Right renal cortex interstitium (tissue), 3 donors: ENCODE results near the gene DHRS7B. TPM values are rescaled to one million over a fixed set of nuclear protein-coding genes. Genes with fewer than 3 reads are reported as not detected.
"Not testable (repeated sequence)": the region's sequence is repeated elsewhere in the genome, so short reads cannot be mapped to it uniquely, and the experiment has no call there.

Source experiments
- DNase-seq, 3 donors: peaks; one replicate each; pipeline ENCODE4 v3.0.0-alpha.2; 2013; ENCODE audit warnings: low read depth in 3 of 3, low spot score in 2 of 3
- polyA plus RNA-seq, 3 donors: library from polyadenylated mRNA; unstranded; fragments of 120-200 nt; gene quantifications; one replicate each; pipeline ENCODE4 v1.2.1, GENCODE V29; 2013; ENCODE audit not compliant: insufficient read length in 3 of 3

Gene DHRS7B
- polyA plus RNA-seq, 3 donors = 37.3 to 45.3 (median 42.4) TPM

GRCh38 chr17:21201874-21202273, 75.1 kb downstream of the DHRS7B start:
- DNase-seq = no peak

- DNase-seq = no peak
These were observed 75.7 kb downstream of the DHRS7B start for GRCh38 chr17:21202512-21202911.

- DNase-seq = no peak
These were observed 78.2 kb downstream of the DHRS7B start for GRCh38 chr17:21204935-21205334.

DNA sequence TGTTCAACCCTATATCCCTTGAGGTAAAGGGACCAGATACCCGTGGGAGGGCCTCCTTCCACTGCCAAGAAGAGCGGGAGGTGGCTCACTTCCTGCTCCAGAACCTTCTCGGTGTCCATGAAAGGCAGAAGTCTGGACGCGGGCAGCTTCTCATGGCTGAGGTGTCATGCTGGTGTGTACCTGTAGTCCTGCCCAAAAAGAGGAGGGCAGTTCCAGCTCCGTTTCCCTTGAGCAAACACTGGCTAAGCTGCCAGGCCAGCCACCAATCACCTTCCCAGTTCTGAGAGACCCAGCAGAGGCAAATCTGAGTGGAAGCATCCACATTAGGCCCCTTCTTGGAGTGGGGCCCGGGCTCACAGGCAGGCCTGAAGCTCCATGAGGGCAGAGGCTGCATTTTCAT, 81.6 kb downstream of the DHRS7B start:
- DNase-seq = no peak

GRCh38 chr17:21209511-21210175, 82.9 kb downstream of the DHRS7B start:
- no peak for DNase-seq

- no peak for DNase-seq
These were observed 83.8 kb downstream of the DHRS7B start for GRCh38 chr17:21210411-21211076.

DNA sequence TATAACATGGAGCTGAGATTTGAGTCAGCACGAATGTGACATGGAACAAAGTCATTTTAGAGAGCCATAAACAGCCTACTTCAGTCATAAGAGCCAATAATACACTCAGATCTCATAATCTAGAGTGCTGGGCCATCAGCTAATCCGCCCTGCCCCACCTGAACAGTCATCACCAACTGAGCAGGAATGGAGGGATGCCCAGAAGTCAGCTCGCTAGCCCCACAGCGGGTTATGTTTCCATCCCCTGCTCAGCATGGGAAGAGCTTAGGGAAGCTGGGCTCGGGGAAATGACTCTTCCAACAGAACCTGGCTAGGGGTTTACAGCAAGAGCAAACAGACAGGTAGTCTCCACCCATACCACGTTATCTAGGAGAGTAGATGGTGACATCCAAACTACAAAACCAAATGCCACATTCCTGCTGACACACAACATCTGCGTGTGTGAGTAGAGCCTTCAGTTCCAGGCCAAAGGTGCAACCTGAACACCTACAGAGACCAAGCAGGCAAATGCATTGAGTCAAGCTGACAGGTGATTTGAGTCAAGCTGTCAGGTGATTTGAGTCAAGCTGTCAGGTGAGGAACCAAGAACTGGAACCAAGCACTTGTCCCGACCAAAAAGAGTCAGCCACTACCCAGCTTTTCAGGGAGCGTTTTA, 85.2 kb downstream of the DHRS7B start:
- no peak for DNase-seq

DNA sequence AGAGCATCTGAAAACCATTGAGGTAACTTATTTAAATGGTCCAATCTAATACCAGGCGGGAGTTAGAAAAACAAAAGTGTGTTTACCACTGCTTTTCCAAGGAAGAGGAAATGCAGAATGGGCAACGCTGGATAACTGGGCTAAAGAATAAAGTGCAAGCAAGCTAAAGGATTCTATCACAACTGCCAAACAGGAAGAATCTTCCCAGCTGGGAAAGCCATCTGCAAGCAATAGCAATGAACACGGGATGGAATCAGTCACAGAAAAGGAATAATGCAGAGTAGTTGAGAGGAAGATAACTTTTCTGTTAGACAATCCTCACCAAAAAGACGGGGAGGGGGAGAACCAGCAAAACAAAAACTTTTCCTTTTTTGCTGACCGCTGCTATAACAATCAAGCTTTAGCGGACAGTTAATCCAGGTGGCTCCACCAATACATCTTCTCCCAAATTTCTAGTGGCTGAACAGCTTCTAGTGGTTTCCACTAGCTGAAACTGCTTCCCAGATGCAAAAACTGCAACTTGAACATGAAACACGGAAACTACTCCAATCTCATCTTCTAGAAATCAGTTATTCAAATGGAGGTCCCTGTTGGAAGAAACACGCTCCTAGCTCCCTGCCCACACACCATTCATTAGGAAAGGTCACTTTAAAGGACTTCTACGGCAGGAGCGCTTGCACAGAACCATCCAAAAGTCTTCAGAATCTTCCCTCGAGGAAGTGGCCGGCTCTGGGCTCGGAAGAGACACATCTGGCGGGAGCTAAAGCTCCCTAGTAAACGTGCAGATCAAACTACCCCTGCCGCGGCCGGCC, 86.3 kb downstream of the DHRS7B start:
- no peak for DNase-seq

GRCh38 chr17:21213638-21214014, 86.9 kb downstream of the DHRS7B start:
- DNase-seq = no peak

GRCh38 chr17:21214015-21214776, 87.4 kb downstream of the DHRS7B start, which contains the start of gene TMEM11:
Gene TMEM11 (minus strand): TSS chr17:21214161. CDS start chr17:21214152, 9 bp downstream.
- peak; percentile 82 to 87 (median 87) for DNase-seq

DNA sequence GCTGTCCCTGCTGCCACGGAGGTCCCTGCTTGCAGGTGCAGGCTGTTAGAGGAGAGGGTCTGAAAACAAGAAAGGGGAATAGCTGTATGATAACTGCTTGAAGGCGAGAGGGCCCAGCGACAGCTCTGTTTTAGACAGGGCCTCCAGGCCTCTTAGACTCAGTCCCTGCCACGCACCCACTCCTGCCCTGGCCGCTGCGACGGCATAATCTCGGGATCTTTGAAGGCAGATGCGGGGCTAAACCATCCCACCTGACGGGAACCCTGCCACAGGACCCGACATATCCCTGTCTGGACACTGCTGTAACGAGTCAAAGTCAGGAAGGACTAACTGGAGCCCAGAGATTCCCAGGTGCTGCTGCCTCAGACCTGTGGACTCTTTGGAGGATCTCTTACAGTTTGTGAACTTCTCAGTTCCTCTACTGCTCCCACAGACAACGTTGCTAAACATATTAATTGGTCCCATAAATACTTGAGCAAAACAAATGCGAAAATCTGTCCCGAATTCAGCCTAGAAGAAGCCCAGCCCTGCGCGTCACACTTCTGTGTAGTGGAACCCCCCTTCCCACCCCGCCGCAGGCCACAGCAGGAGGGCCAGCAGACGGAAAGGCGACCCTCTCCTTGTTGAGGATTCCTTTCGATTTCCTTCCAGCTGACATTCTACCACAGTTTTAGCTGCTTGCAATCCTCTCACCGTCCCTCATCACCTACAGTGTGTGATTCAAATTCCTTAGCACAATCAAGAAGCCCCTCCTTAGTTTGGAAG, 88.2 kb downstream of the DHRS7B start:
- no peak for DNase-seq

- no peak for DNase-seq
These were observed 89.2 kb downstream of the DHRS7B start for GRCh38 chr17:21215935-21216334.

DNA sequence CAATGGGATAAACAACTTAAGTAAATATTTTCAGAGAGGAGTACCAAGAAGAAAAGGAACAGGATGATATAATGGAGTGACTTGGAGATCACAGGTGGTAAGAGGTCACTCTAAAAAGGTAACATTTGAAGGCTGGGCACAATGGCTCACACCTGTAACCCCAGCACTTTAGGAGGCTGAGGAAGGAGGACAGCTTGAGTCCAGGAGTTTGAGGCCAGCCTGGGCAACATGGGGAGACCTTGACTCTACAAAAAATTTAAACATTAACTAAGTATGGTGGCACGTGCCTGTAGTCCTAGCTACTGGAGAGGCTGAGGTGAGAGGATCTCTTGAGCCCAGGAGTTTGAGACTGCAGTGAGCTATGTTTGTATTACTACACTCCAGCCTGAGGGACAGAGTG, 90.6 kb downstream of the DHRS7B start:
- DNase-seq = no peak

GRCh38 chr17:21218101-21218500, 91.3 kb downstream of the DHRS7B start:
- DNase-seq = no peak

GRCh38 chr17:21218831-21219380, 92.1 kb downstream of the DHRS7B start:
- DNase-seq = no peak

- DNase-seq = no peak
These were observed 96.3 kb downstream of the DHRS7B start for GRCh38 chr17:21223086-21223485.

DNA sequence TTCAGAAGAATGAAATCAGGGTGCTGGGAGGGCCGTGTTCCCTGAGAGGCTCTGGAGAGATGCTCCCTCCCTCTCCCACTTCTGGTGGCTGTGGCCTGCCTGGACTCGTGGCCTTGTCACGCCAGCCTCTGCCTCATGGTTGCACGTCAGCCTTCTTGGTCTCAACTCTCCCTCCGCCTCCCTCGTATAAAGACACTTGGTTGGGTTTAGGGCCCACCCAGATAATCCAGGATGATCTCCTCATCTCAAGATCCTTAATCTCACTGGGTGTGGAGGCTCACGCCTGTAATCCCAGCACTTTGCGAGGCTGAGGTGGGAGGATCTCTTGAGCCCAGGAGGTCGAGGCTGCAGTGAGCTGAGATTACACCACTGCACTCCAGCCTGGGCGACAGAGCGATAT, 100.5 kb downstream of the DHRS7B start:
- not testable (repeated sequence) for DNase-seq

GRCh38 chr17:21228111-21228510, 101.3 kb downstream of the DHRS7B start:
- no peak for DNase-seq

DNA sequence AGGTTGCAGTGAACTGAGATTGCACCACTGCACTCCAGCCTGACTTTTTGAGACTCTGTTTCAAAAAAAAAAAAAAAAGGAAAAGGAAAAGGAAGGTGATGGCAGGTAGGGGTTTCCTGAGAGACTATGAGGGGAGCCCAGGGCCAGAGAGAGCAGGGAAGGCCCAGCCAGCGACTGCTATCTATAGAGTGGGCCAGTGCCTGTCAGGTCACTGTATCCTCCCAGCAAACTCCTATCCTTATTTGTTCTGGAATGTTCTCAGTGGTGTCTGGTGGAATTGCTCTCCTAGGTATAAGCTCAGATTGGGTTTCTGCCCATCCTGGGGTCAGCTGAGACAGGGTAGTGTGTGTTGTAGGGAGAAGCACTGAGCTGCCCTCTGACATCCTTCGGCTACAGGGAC, 102.1 kb downstream of the DHRS7B start:
- DNase-seq = no peak
